ENCODE results near the gene PIGP.
"Not testable (repeated sequence)": the region's sequence is repeated elsewhere in the genome, so short reads cannot be mapped to it uniquely, and the experiment has no call there.

Gene PIGP

DNA sequence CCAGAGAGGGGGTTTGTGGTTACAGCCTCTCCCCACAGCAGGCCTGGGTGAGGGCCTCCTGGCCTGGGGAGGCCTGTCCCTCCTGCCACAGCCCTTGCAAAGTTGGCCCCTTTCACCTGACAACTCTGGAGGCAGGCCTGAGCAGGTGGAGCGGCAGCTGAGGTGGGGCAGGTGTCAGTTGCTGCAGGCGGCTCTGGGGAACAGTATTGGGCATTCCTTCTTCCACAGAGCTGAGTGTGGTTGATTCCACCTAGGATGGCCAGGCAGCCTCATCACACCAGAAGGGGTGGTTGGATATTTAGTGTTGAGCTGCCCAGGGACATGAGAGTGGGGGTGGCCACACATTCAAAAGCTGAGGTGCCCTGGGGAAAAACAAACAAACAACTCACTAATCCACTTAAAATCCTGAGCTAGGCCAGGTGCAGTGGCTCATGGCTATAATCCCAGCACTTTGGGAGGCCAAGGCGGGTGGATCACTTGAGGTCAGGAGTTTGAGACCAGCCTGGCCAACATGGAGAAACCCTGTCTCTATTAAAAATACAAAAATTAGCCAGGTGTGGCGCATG, 31.1 kb downstream of the PIGP start:
- no peak for DNase-seq

DNA sequence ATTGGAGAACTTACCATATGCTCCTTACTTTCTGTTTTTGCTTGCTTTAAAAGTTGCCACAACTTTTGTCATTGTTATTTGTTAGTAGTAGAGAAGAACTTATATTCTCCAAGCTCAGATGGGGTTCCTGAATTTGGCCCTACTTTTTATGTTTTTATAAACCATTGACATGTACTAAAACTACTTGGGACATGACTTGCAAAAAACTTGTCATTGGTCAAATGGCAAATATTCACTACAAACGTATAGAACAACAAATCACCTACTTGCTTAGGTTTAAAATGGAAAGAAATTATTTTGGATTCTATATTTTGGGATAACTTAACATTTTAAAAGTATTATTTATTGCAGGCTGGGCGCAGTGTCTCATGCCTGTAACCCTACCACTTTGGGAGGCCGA, 32.7 kb downstream of the PIGP start:
- no peak for DNase-seq

DNA sequence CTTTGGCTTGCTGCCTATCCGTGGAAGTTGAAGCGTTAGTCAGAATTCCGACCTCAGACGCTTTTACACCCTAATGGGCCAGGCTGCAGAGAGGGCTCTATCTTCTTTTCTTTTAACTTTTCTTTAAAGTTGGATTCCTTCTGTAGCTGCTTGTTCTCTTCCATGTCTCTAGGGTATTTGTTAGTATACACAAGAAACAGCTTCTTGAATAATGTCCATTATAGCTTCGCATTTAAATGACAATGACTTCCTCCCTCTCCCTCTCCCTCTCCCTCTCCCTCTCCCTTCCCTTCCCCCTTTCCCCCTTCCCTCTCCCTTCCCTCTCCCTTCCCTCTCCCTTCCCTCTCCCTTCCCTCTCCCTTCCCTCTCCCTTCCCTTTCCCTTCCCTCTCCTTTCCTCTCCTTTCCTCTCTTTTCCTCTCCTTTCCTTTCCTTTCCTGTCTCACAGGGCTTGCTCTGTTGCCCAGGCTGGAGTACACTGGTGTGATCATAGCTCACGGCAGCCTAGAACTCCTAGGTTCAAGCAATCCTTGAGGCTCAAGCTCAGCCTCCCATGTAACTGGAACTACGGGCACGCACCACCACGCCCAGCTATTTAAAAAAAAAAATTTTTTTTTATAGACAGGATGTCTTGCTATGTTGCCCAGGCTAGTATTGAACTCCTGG, 33.3 kb downstream of the PIGP start:
- no peak for DNase-seq

DNA sequence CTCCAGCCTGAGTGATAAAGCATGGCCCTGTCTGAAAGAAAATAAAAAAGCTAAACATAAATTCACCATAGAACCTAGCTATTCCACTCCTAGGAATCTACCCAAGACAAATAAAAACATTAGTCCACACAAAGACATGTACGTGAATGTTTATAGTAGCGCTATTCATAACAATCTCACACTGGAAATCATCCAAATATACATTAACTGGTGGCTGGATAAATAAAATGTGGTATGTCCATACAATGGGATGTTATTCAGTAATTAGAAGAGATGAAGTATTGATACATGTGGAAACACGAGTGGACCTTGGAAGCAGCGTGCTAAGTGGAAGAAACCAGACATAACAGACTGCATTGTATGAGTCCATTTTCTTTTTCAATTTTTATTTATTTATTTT, 36.7 kb downstream of the PIGP start:
- DNase-seq: no peak

DNA sequence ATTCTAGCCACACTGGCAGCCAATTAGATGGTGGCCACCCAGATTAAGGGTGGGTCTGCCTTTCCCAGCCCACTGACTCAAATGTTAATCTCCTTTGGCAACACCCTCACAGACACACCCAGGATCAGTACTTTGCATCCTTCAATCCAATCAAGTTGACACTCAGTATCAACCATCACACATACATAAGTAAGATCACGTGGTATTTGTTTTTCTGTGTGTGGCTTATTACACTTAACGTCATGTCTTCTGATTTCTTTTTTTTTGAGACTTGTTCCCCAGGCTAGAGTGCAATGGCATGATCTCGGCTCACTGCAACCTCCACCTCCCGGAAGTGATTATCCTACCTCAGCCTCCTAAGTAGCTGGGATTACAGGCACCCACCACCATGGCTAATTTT, 38.5 kb downstream of the PIGP start:
- DNase-seq: not testable (repeated sequence)

DNA sequence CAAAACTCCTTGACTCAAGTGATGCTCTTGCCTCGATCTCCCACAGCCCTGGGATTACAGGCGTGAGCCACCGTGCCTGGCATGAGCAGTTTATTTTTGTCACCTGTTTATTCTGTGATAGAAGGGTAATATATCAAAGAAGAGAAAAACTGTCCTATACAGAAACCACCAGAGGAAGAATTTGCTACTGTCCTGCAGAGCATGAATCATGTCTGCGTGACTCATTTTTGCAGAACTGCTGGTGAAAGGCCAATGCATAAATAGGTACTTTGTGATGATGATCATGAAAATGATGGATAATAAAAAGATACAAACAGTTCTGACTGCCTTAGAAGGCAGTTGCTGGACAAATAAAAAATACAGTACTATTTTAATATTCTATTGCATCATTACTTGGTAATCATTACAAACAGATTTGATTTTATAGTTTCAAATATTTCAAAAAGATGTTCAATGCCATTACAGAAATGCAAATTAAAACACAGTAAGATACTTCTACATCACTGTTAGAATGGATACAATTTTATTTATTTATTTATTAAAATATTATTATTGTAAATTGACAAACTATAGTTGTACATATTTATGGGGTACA, 39.9 kb downstream of the PIGP start:
- no peak for DNase-seq

DNA sequence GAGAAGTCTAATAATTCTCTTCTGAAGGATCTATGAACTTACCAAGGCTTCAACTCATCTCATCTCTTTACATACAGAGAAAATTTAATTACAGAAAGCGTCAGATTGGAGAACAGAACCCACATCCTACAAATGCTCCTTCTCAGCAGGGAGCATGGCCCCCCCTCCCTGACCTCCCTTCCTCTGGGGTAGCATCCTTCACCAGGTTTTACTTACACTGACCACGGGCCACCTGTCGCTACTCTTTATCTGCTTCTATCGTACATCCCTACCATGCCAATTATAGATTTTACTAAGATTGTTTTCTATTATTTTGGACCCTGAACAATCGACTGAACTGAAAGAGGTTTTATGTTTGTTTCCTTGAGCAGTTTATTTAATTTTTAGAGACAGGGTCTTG, 40.6 kb downstream of the PIGP start:
- DNase-seq: no peak

DNA sequence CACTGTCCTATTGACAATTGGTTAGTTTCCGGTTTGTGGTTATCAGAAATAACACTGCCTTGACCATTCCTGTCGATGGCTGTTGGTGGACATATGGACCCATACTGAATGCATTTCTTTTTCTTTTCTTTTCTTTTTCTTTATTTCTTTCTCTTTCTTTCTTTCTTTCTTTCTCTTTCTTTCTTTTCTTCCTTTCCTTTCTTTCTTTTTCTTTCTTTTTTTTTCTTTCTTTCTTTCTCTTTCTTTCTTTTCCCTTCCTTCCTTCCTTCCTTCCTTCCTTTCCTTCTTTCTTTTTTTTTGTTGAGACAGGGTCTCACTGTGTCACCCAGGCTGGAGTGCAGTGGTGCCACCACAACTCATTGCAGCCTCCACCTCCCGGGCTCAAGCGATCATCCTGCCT, 42.0 kb downstream of the PIGP start:
- DNase-seq: no peak

DNA sequence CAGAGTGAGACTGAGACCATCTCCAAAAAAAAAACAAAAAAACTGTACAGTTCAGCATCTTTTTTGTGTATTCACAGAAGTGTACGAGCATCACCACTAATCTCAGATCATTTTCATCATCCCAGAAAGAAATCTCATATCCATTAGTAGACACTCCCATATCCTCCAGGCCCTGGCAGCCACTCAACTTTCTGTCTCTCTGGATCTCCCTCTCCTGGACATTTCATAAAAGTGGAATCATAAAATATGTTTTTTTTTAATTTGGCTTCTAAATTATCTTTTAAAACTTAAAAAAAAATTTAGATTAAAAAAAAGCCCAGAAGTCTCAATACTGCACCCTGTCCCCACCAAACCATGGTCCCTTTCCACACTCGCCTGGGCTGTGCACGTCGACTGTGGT, 44.3 kb downstream of the PIGP start:
- no peak for DNase-seq

DNA sequence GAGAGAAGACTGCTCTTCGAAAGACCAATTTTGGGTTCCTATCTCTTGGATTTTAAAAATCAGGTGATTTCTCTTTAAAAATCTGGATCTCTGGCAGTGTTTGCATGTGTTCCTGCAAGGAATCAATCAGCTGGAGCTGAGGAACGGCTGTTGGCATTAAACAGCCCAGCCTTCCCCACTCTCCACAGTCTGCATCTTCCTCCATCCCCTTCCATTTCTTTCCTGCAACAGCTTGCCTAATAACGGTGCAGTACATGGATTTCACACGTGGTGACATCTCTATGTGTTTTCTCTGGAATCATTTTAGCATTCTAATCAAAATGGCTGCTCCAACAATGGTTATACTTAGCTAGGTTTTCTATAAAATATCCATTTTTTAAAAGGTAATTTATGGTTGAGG, 46.4 kb downstream of the PIGP start:
- DNase-seq: no peak

DNA sequence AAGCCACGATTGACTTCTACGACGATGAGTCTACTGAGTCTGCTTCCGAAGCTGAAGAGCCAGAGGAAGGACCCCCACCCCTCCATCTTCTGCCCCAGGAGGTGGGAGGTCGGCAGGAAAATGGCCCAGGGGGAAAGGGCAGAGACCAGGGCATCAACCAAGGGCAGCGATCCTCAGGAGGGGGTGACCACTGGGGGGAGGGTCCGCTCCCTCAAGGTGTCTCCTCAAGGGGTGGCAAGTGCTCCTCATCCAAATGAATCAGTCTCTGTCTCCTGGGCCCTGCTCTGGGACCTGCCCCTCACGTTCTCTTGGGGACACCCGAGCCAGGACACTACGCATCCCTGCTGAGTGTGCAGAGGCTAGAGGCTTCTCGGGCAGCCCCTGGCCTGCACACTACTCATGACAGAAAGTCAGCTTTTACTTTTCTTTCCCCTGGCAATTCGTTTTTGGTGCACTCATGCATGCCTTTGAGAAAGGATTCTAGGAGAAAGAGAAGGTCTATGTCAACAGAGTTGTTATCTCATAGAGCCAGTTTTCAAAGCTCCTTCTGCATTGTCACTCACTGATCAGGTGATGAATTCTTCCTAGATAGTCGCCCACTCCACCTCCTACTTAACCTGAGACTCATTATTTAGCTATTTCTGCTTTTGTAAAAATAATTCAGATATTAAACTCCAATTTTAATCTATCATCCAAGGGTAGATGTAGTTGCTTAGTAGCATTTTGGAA, 54.8 kb downstream of the PIGP start:
- DNase-seq: no peak
